GM23248 (cell line): Measurements from ENCODE around the gene HSF2BP. TPM values are rescaled to one million over a fixed set of nuclear protein-coding genes. Genes with fewer than 3 reads are reported as not detected.

ENCODE experiments used
- DNase-seq: peaks from one replicate; pipeline ENCODE4 v3.0.0-alpha.2; 2015
- H2AFZ ChIP-seq: fragments of 200-600 bp; sonication (generic); 2 replicates; pipeline ENCODE4 v1.6.1; 2016; ENCODE audit warnings: antibody characterized with exemption
- H3F3A ChIP-seq: fragments of 200-600 bp; sonication (generic); 2 replicates; pipeline ENCODE4 v1.6.1; 2016; ENCODE audit warnings: mild to moderate bottlenecking, antibody characterized with exemption, mixed run types; ENCODE audit not compliant: insufficient read depth
- H3K27ac ChIP-seq: fragments of 200-600 bp; sonication (generic); 2 replicates; pipeline ENCODE4 v1.5.1; 2016; ENCODE audit warnings: mild to moderate bottlenecking
- H3K27me3 ChIP-seq: fragments of 200-600 bp; sonication (generic); replicated peaks from 2 replicates; pipeline ENCODE4 v1.6.1; 2016; ENCODE audit warnings: mild to moderate bottlenecking; ENCODE audit not compliant: insufficient read depth
- H3K36me3 ChIP-seq: fragments of 200-600 bp; sonication (generic); 2 replicates; pipeline ENCODE4 v1.6.1; 2016; ENCODE audit warnings: low read depth, mild to moderate bottlenecking
- H3K4me1 ChIP-seq: fragments of 200-600 bp; sonication (generic); 2 replicates; pipeline ENCODE4 v1.6.1; 2016; ENCODE audit warnings: mild to moderate bottlenecking; ENCODE audit not compliant: insufficient read depth
- H3K4me2 ChIP-seq: fragments of 200-600 bp; sonication (generic); one replicate; pipeline ENCODE4 v1.6.1; 2016; ENCODE audit warnings: mild to moderate bottlenecking; ENCODE audit not compliant: unreplicated experiment
- H3K4me3 ChIP-seq: fragments of 200-600 bp; sonication (generic); 2 replicates; pipeline ENCODE4 v1.5.1; 2016; ENCODE audit warnings: mild to moderate bottlenecking
- H3K79me2 ChIP-seq: fragments of 200-600 bp; sonication (generic); 2 replicates; pipeline ENCODE4 v1.6.1; 2016; ENCODE audit warnings: mild to moderate bottlenecking; ENCODE audit not compliant: insufficient read depth
- H3K9ac ChIP-seq: fragments of 200-600 bp; sonication (generic); 2 replicates; pipeline ENCODE4 v1.6.1; 2016; ENCODE audit warnings: mild to moderate bottlenecking
- H3K9me2 ChIP-seq: fragments of 200-600 bp; sonication (generic); 2 replicates; pipeline ENCODE4 v1.6.1; 2016; ENCODE audit warnings: mixed run types, mild to moderate bottlenecking, moderate library complexity; ENCODE audit not compliant: insufficient read depth
- H3K9me3 ChIP-seq: fragments of 200-600 bp; sonication (generic); one replicate; pipeline ENCODE4 v1.6.1; 2017; ENCODE audit warnings: low read depth
- H4K20me1 ChIP-seq: fragments of 200-600 bp; sonication (generic); 2 replicates; pipeline ENCODE4 v1.6.0; 2016; ENCODE audit not compliant: insufficient read depth
- EZH2 ChIP-seq: fragments of 200-600 bp; sonication (generic); IDR thresholded peaks from 2 replicates; pipeline ENCODE4 v1.6.1; 2018; ENCODE audit warnings: antibody characterized with exemption, mild to moderate bottlenecking; ENCODE audit not compliant: insufficient read depth, poor library complexity, severe bottlenecking
- EZH2phosphoT487 ChIP-seq: fragments of 200-600 bp; sonication (generic); IDR thresholded peaks from 2 replicates; pipeline ENCODE4 v1.6.1; 2018; ENCODE audit warnings: antibody characterized with exemption, moderate library complexity, mild to moderate bottlenecking, low read depth; ENCODE audit not compliant: insufficient read depth
- WGBS, 2 experiments: methylation state at CpG; one replicate each; pipeline ENCODE4 v1.1.6; 2015 to 2017; ENCODE audit warnings: low lambda C conversion rate in 2 of 2, low coverage in 1 of 2; ENCODE audit errors: missing lambda C conversion rate in 2 of 2; 5-methylcytosine and 5-hydroxymethylcytosine counted together
- in situ Hi-C: fragments of 300-500 bp; cut with MboI; formaldehyde crosslinking; loops from 2 replicates; pipeline ENCODE4 v1.15.0; 2020
- polyA plus RNA-seq: library from polyadenylated mRNA; unstranded; fragments of >200 nt; fragmentation: Nextera tagmentation; extraction: Ambion mirVana; gene quantifications from 2 replicates; pipeline ENCODE4 v1.2.1, GENCODE V29; 2016
- total RNA-seq: library from RNA; depleted of rRNA; stranded (reverse); fragments of >200 nt; shearing (Covaris generic); gene quantifications from 2 replicates; pipeline ENCODE4 v1.2.3, GENCODE V29; 2014

HSF2BP gene
- total and polyA plus RNA-seq, 2 experiments from 2014 or later, result 1.6 to 4.8 TPM

DNA sequence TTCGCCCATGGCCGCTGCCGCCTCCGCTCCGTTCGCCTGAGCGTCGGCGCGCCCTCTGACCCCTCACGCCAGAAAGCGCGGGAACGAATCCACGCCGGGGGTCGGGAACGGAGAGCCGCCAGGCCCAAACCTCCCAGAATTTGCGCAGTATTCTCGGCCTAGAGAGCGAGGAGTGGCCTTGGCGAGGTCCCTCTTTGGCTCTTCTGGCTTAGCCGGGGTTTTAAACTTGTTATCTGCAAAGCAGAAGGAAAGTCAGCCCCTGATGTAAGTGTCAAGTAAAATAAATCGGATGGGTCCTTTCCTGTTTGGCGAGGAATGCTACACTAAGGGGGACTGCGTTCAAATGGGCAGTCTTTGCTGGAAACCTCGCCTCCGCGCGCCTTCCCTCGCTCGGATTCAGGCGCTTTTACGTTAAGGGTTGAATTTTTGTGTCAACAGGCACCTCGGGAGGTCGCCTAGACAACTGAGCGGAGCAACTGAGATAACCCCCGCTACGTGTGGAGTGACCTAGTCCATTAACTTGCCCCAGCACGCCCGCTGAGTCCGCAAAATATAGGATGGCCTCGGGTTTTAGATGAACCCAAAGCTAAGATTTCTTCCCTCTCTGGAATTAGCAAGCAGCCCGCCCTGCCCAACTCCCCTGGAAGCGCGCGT, 1.1 kb downstream of the HSF2BP start:
- no peak for TF ChIP-seq EZH2
- no peak for TF ChIP-seq EZH2phosphoT487
- in situ Hi-C loops, result no loop called here
- 97 to 99% methylated on average over 44 to 48 of the region's 48 CpGs for WGBS, 2 experiments

DNA sequence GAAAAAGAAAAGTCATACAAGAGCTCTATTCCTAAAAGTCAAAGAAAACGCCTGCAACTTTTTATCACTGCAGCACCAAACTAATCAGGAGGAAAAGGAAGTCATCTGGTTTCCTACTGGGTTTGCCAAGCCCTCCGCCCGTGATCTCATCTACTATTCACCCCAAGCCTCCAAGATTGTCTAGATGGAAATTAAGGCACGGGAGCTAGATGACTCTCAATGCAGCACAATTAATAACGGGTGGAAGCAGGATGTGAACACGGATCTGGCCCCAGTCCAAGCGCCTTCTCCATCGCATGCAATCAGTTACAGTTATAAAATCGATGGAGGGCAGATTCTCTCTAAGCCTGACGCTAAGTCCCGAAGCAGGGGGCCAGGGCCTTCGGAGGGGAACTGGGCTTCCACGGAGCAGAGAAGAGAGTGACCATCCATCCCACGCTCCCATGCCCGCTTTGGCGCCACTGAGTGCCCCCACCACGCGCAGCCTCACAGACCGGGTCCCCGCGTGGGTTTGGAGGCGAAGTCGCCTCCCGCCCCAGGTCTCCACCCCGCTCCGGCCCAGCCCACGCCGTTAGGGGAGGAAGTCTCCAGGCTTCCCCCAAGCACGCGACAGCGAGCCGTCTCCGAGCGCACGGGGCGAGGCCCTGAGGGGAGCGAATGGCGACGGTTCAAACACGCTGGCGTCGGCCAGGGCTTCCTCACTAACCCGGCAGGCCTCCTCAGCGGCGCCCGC, 1.8 kb downstream of the HSF2BP start:
- Histone ChIP-seq H3K27me3 (no peaks in the 10 kb centered on the region), H3K9ac (no peak overlapping the region)
- DNase-seq, result peak; percentile 14

More for the DNA sequence above, 1.1 kb downstream of the HSF2BP start:
- no peaks in the 10 kb centered on the region for H4K20me1 ChIP-seq
- H2AFZ ChIP-seq, result no peak overlapping the region
- no peak overlapping the region for H3K27ac ChIP-seq
- H3K4me1 ChIP-seq, result peaks cover 21% of the 10 kb centered on the region; the same call in 1 of the 2 replicates
- H3F3A ChIP-seq, result peaks cover 8% of the 10 kb centered on the region
- H3K4me2 ChIP-seq, result no peak overlapping the region
- no peak for DNase-seq
- H3K9me3 ChIP-seq, result no peaks in the 10 kb centered on the region
- no peaks in the 10 kb centered on the region for H3K9me2 ChIP-seq
- no peaks in the 10 kb centered on the region for H3K36me3 ChIP-seq
- no peak overlapping the region for H3K9ac ChIP-seq
- H3K27me3 ChIP-seq, result no peaks in the 10 kb centered on the region
- no peak overlapping the region for H3K4me3 ChIP-seq
- peaks cover 34% of the 10 kb centered on the region for H3K79me2 ChIP-seq

DNA sequence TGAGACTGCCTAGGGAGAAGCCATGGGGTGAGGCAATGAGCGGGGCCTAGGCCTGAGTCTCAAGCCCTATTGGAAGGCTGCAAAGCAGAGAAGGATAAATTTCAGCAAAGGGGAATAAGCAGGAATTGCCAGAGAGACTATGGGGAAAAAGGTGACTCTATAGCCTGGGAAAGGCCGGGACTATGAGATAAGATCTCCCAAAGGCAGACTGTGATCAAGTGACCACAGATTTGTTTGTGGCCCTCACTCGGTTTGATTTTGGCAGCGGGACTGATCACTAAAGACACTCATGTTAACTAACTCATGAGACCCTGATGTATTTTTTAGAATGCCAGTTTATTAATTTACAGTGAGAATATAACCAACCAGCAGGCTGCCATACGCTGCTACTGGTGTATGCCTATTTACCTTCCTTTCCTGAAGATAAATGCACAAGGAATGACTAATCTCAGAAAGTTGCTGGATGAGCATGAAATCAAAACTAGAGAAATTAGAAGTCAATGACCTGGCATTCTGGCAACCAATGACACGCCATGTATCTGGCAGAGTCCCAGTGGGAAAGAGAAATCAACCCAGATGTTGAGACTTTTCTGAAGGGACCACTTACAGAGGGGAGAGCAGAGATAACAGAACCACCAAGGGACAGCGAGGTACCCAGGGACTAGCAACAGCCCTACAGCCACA, 4.3 kb downstream of the HSF2BP start:
- Histone ChIP-seq H3K9me2 (no peaks in the 10 kb centered on the region), H3K9me3 (no peaks in the 10 kb centered on the region), H3K27ac (no peak overlapping the region), H3F3A (peaks cover 8% of the 10 kb centered on the region), H3K4me2 (no peak overlapping the region), H4K20me1 (no peaks in the 10 kb centered on the region), H3K79me2 (peaks cover 2% of the 10 kb centered on the region), H2AFZ (no peak overlapping the region), H3K27me3 (no peaks in the 10 kb centered on the region), H3K4me3 (no peak overlapping the region), H3K36me3 (no peaks in the 10 kb centered on the region), H3K9ac (no peak overlapping the region), H3K4me1 (0 out of 2 replicates have a peak, but pooled peaks cover 11% of the 10 kb centered on the region)
- no peak for TF ChIP-seq EZH2phosphoT487
- TF ChIP-seq EZH2, result no peak
- in situ Hi-C loops, result no loop called here
- 78 to 87% methylated on average over 7 of the region's 7 CpGs for WGBS, 2 experiments
- peak; percentile 58 for DNase-seq

More for the DNA sequence above, 1.8 kb downstream of the HSF2BP start:
- Histone ChIP-seq H2AFZ (no peak overlapping the region), H3K79me2 (peaks cover 27% of the 10 kb centered on the region), H3K27ac (no peak overlapping the region), H3K4me2 (no peak overlapping the region), H3K4me3 (no peak overlapping the region), H3K4me1 (peaks cover 21% of the 10 kb centered on the region; the same call in 1 of the 2 replicates), H3K9me2 (no peaks in the 10 kb centered on the region), H3F3A (peaks cover 8% of the 10 kb centered on the region), H3K9me3 (no peaks in the 10 kb centered on the region), H3K36me3 (no peaks in the 10 kb centered on the region), H4K20me1 (no peaks in the 10 kb centered on the region)
- WGBS, 2 experiments, result 84 to 85% methylated on average over 32 to 46 of the region's 46 CpGs
- in situ Hi-C loops, result no loop called here
- TF ChIP-seq EZH2phosphoT487 (no peak), EZH2 (no peak)

DNA sequence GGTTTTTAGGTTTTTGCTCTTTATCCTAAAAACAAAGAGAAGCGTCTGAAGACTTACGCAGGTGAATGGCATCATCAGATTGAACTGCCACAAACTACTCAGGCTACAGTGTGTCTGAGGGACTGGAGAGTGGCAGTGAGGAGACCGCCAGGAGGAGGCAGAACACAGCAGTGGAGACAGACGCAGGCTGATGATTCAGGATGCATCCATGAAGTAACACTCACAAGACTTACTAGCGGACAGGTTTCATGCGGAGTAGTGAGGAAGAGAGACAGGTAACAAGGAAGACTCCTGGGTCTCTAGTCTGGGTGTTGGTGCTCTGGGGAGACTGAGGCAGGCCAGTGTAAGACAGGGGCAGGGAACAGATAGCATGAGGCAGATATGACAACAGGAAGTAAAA, 5.7 kb downstream of the HSF2BP start:
- no peak overlapping the region for H2AFZ ChIP-seq
- H3K79me2 ChIP-seq, result no peaks in the 10 kb centered on the region
- no peak for DNase-seq
- no peak overlapping the region for H3K4me3 ChIP-seq
- H3F3A ChIP-seq, result peaks cover 8% of the 10 kb centered on the region
- no peaks in the 10 kb centered on the region for H3K9me2 ChIP-seq
- H3K9ac ChIP-seq, result no peak overlapping the region
- H3K27me3 ChIP-seq, result no peaks in the 10 kb centered on the region
- no peaks in the 10 kb centered on the region for H3K9me3 ChIP-seq
- H4K20me1 ChIP-seq, result no peaks in the 10 kb centered on the region
- WGBS, 2 experiments, result 91% methylated on average over 6 of the region's 6 CpGs
- 0 out of 2 replicates have a peak, but pooled peaks cover 7% of the 10 kb centered on the region for H3K4me1 ChIP-seq
- no peaks in the 10 kb centered on the region for H3K36me3 ChIP-seq
- in situ Hi-C loops, result no loop called here
- H3K4me2 ChIP-seq, result no peak overlapping the region
- H3K27ac ChIP-seq, result no peak overlapping the region
- TF ChIP-seq EZH2phosphoT487, result no peak
